HEK293 (cell line): Measurements from ENCODE around the gene EPHA6.
A peak's percentile ranks its signal among the peaks of the same experiment; 100 is the strongest.

Experiments
- BCL11B ChIP-seq: fragments of 450-650 bp; formaldehyde crosslinking; IDR thresholded peaks from 2 replicates; pipeline ENCODE4 v1.5.1; 2016; ENCODE audit warnings: low read depth, missing biosample characterization, missing genetic modification characterization
- GFI1B ChIP-seq: fragments of 450-650 bp; formaldehyde crosslinking; IDR thresholded peaks from 2 replicates; pipeline ENCODE4 v1.5.1; 2016; ENCODE audit warnings: missing biosample characterization, missing genetic modification characterization
- KLF9 ChIP-seq: fragments of 450-650 bp; formaldehyde crosslinking; IDR thresholded peaks from 2 replicates; pipeline ENCODE4 v1.5.1; 2016; ENCODE audit warnings: missing biosample characterization, missing genetic modification characterization, low read depth
- MEIS1 ChIP-seq: sonication (generic); formaldehyde crosslinking; IDR thresholded peaks from 2 replicates; pipeline ENCODE4 v1.8.1; 2022; ENCODE audit warnings: missing genetic modification reagents, mild to moderate bottlenecking, borderline replicate concordance
- SP3 ChIP-seq: fragments of 450-650 bp; formaldehyde crosslinking; IDR thresholded peaks from 2 replicates; pipeline ENCODE4 v1.5.1; 2016; ENCODE audit warnings: missing biosample characterization, missing genetic modification characterization
- TCF7L2 ChIP-seq: IDR thresholded peaks from 2 replicates; pipeline ENCODE4 v1.6.1; 2011; ENCODE audit warnings: low read depth, mild to moderate bottlenecking, inconsistent platforms, low read length, moderate library complexity, borderline replicate concordance
- ZBTB1 ChIP-seq: fragments of 450-650 bp; formaldehyde crosslinking; IDR thresholded peaks from 2 replicates; pipeline ENCODE4 v1.5.1; 2016; ENCODE audit warnings: missing biosample characterization, missing genetic modification characterization
- ZBTB20 ChIP-seq: fragments of 450-650 bp; formaldehyde crosslinking; IDR thresholded peaks from 2 replicates; pipeline ENCODE4 v1.5.1; 2016; ENCODE audit warnings: missing biosample characterization, missing genetic modification characterization
- ZNF266 ChIP-seq: fragments of 450-650 bp; formaldehyde crosslinking; IDR thresholded peaks from 2 replicates; pipeline ENCODE4 v1.5.1; 2016; ENCODE audit warnings: missing biosample characterization, missing genetic modification characterization, low read depth
- ZNF311 ChIP-seq: fragments of 450-650 bp; formaldehyde crosslinking; IDR thresholded peaks from 2 replicates; pipeline ENCODE4 v1.5.1; 2017; ENCODE audit warnings: missing biosample characterization, missing genetic modification characterization, borderline replicate concordance
- ZNF530 ChIP-seq: fragments of 450-650 bp; formaldehyde crosslinking; IDR thresholded peaks from 2 replicates; pipeline ENCODE4 v1.5.1; 2016; ENCODE audit warnings: low read depth, missing biosample characterization, missing genetic modification characterization
- ZNF624 ChIP-seq: fragments of 450-650 bp; formaldehyde crosslinking; IDR thresholded peaks from 2 replicates; pipeline ENCODE4 v1.5.1; 2017; ENCODE audit warnings: missing biosample characterization, missing genetic modification characterization
- ZNF626 ChIP-seq: fragments of 450-650 bp; sonication (Bioruptor Pico); formaldehyde crosslinking; IDR thresholded peaks from 2 replicates; pipeline ENCODE4 v1.5.1; 2018; ENCODE audit warnings: missing biosample characterization, missing genetic modification characterization, inconsistent platforms
- ZNF670 ChIP-seq: fragments of 450-650 bp; formaldehyde crosslinking; IDR thresholded peaks from 2 replicates; pipeline ENCODE4 v1.5.1; 2016; ENCODE audit warnings: missing biosample characterization, missing genetic modification characterization, low read depth
- TF ChIP-seq, protein P1 (sequence below): fragments of 450-650 bp; formaldehyde crosslinking; IDR thresholded peaks from 2 replicates; pipeline ENCODE4 v1.5.1; 2016; ENCODE audit warnings: missing biosample characterization, missing genetic modification characterization
- TF ChIP-seq, protein P2 (sequence below): fragments of 450-650 bp; formaldehyde crosslinking; conservative IDR thresholded peaks from 2 replicates; pipeline ENCODE4 v1.5.1; 2016; ENCODE audit warnings: low read depth, missing biosample characterization, missing genetic modification characterization
- TF ChIP-seq, protein P3 (sequence below): fragments of 450-650 bp; formaldehyde crosslinking; IDR thresholded peaks from 2 replicates; pipeline ENCODE4 v1.5.1; 2016; ENCODE audit warnings: missing biosample characterization, missing genetic modification characterization
- TF ChIP-seq, protein P4 (sequence below): fragments of 450-650 bp; formaldehyde crosslinking; IDR thresholded peaks from 2 replicates; pipeline ENCODE4 v1.5.1; 2017; ENCODE audit warnings: missing biosample characterization, missing genetic modification characterization
- TF ChIP-seq, protein P5 (sequence below): fragments of 450-650 bp; formaldehyde crosslinking; IDR thresholded peaks from 2 replicates; pipeline ENCODE4 v1.5.1; 2016; ENCODE audit warnings: missing biosample characterization, missing genetic modification characterization
- TF ChIP-seq, protein P6 (sequence below): fragments of 450-650 bp; formaldehyde crosslinking; conservative IDR thresholded peaks from 2 replicates; pipeline ENCODE4 v1.5.1; 2016; ENCODE audit warnings: low read depth, missing biosample characterization, missing genetic modification characterization

Gene EPHA6

DNA sequence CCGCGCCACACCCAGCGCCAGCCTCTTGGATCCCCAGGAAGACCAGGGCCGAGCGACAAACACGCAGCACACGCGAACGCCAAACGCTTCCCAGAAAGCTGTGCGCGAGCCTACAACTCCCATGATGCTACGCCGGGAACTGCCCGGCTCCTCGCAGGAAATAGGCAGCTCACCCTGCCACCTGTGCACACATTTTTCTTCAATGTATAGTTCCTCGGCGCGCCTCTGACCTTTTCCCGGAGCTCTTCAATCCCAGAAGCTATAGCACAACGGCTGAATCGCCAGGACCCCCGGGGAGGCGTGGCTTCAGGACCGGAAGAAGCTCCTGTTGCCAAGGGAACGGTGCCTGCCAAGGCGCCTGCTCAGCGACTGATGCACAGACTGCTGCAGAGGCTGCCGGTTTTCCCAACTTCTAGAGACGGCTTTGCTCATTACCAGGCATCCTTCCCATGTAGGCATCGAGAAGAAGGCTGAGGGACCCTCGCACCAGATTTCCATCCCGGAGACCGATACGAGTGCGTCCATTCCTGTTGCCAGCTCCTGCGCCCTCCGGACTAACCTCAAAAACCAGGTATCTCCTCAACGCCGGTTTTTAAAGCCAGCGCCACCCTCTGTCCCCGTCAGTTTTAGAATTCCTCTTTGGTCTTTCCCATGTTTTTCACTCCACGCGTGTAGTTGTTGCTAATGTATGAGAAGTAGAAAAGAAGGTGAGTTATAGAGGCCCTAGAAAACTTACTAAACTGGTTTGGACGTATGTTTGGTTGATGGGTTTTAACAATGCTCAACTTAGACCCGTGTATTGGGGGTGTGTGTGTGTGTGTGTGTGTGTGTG, 950.2 kb downstream of the EPHA6 start, which contains the start of gene ARL6 (continued):
- TF ChIP-seq, protein P1, sequence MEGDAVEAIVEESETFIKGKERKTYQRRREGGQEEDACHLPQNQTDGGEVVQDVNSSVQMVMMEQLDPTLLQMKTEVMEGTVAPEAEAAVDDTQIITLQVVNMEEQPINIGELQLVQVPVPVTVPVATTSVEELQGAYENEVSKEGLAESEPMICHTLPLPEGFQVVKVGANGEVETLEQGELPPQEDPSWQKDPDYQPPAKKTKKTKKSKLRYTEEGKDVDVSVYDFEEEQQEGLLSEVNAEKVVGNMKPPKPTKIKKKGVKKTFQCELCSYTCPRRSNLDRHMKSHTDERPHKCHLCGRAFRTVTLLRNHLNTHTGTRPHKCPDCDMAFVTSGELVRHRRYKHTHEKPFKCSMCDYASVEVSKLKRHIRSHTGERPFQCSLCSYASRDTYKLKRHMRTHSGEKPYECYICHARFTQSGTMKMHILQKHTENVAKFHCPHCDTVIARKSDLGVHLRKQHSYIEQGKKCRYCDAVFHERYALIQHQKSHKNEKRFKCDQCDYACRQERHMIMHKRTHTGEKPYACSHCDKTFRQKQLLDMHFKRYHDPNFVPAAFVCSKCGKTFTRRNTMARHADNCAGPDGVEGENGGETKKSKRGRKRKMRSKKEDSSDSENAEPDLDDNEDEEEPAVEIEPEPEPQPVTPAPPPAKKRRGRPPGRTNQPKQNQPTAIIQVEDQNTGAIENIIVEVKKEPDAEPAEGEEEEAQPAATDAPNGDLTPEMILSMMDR (tag by site-specific recombination), result 0 out of 2 replicates have a peak, but pooled peaks have one; percentile 32
- TF ChIP-seq SP3 (tag by site-specific recombination) (peak; percentile 43), MEIS1 (no peak), ZNF670 (tag by site-specific recombination) (no peak), TCF7L2 (no peak), ZNF530 (no peak), KLF9 (tag by site-specific recombination) (peak; percentile 50; the same call in 1 of the 2 replicates), ZNF266 (tag by site-specific recombination) (no peak), ZNF311 (tag by site-specific recombination) (no peak), ZBTB20 (tag by site-specific recombination) (peak; percentile 95; the same call in 1 of the 2 replicates), GFI1B (tag by site-specific recombination) (no peak), BCL11B (no peak), ZNF626 (no peak), ZNF624 (tag by site-specific recombination) (no peak), ZBTB1 (tag by site-specific recombination) (no peak)
- TF ChIP-seq, protein P2, sequence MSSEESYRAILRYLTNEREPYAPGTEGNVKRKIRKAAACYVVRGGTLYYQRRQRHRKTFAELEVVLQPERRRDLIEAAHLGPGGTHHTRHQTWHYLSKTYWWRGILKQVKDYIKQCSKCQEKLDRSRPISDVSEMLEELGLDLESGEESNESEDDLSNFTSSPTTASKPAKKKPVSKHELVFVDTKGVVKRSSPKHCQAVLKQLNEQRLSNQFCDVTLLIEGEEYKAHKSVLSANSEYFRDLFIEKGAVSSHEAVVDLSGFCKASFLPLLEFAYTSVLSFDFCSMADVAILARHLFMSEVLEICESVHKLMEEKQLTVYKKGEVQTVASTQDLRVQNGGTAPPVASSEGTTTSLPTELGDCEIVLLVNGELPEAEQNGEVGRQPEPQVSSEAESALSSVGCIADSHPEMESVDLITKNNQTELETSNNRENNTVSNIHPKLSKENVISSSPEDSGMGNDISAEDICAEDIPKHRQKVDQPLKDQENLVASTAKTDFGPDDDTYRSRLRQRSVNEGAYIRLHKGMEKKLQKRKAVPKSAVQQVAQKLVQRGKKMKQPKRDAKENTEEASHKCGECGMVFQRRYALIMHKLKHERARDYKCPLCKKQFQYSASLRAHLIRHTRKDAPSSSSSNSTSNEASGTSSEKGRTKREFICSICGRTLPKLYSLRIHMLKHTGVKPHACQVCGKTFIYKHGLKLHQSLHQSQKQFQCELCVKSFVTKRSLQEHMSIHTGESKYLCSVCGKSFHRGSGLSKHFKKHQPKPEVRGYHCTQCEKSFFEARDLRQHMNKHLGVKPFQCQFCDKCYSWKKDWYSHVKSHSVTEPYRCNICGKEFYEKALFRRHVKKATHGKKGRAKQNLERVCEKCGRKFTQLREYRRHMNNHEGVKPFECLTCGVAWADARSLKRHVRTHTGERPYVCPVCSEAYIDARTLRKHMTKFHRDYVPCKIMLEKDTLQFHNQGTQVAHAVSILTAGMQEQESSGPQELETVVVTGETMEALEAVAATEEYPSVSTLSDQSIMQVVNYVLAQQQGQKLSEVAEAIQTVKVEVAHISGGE, result peak; percentile 88
- TF ChIP-seq, protein P3, sequence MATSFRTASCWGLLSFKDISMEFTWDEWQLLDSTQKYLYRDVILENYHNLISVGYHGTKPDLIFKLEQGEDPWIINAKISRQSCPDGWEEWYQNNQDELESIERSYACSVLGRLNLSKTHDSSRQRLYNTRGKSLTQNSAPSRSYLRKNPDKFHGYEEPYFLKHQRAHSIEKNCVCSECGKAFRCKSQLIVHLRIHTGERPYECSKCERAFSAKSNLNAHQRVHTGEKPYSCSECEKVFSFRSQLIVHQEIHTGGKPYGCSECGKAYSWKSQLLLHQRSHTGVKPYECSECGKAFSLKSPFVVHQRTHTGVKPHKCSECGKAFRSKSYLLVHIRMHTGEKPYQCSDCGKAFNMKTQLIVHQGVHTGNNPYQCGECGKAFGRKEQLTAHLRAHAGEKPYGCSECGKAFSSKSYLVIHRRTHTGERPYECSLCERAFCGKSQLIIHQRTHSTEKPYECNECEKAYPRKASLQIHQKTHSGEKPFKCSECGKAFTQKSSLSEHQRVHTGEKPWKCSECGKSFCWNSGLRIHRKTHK, result no peak
- TF ChIP-seq, protein P4, sequence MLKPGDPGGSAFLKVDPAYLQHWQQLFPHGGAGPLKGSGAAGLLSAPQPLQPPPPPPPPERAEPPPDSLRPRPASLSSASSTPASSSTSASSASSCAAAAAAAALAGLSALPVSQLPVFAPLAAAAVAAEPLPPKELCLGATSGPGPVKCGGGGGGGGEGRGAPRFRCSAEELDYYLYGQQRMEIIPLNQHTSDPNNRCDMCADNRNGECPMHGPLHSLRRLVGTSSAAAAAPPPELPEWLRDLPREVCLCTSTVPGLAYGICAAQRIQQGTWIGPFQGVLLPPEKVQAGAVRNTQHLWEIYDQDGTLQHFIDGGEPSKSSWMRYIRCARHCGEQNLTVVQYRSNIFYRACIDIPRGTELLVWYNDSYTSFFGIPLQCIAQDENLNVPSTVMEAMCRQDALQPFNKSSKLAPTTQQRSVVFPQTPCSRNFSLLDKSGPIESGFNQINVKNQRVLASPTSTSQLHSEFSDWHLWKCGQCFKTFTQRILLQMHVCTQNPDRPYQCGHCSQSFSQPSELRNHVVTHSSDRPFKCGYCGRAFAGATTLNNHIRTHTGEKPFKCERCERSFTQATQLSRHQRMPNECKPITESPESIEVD (tag by site-specific recombination), result no peak
- TF ChIP-seq, protein P5, sequence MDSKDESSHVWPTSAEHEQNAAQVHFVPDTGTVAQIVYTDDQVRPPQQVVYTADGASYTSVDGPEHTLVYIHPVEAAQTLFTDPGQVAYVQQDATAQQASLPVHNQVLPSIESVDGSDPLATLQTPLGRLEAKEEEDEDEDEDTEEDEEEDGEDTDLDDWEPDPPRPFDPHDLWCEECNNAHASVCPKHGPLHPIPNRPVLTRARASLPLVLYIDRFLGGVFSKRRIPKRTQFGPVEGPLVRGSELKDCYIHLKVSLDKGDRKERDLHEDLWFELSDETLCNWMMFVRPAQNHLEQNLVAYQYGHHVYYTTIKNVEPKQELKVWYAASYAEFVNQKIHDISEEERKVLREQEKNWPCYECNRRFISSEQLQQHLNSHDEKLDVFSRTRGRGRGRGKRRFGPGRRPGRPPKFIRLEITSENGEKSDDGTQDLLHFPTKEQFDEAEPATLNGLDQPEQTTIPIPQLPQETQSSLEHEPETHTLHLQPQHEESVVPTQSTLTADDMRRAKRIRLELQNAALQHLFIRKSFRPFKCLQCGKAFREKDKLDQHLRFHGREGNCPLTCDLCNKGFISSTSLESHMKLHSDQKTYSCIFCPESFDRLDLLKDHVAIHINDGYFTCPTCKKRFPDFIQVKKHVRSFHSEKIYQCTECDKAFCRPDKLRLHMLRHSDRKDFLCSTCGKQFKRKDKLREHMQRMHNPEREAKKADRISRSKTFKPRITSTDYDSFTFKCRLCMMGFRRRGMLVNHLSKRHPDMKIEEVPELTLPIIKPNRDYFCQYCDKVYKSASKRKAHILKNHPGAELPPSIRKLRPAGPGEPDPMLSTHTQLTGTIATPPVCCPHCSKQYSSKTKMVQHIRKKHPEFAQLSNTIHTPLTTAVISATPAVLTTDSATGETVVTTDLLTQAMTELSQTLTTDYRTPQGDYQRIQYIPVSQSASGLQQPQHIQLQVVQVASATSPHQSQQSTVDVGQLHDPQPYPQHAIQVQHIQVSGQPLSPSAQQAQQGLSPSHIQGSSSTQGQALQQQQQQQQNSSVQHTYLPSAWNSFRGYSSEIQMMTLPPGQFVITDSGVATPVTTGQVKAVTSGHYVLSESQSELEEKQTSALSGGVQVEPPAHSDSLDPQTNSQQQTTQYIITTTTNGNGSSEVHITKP, result peak; percentile 76
- TF ChIP-seq, protein P6, sequence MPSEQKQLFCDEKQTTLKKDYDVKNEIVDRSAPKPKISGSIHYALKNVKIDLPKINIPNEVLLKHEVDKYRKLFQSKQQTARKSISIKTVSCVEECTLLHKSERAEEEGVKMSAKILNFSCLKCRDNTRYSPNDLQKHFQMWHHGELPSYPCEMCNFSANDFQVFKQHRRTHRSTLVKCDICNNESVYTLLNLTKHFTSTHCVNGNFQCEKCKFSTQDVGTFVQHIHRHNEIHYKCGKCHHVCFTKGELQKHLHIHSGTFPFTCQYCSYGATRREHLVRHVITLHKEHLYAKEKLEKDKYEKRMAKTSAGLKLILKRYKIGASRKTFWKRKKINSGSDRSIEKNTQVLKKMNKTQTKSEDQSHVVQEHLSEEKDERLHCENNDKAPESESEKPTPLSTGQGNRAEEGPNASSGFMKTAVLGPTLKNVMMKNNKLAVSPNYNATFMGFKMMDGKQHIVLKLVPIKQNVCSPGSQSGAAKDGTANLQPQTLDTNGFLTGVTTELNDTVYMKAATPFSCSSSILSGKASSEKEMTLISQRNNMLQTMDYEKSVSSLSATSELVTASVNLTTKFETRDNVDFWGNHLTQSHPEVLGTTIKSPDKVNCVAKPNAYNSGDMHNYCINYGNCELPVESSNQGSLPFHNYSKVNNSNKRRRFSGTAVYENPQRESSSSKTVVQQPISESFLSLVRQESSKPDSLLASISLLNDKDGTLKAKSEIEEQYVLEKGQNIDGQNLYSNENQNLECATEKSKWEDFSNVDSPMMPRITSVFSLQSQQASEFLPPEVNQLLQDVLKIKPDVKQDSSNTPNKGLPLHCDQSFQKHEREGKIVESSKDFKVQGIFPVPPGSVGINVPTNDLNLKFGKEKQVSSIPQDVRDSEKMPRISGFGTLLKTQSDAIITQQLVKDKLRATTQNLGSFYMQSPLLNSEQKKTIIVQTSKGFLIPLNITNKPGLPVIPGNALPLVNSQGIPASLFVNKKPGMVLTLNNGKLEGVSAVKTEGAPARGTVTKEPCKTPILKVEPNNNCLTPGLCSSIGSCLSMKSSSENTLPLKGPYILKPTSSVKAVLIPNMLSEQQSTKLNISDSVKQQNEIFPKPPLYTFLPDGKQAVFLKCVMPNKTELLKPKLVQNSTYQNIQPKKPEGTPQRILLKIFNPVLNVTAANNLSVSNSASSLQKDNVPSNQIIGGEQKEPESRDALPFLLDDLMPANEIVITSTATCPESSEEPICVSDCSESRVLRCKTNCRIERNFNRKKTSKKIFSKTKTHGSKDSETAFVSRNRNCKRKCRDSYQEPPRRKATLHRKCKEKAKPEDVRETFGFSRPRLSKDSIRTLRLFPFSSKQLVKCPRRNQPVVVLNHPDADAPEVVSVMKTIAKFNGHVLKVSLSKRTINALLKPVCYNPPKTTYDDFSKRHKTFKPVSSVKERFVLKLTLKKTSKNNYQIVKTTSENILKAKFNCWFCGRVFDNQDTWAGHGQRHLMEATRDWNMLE (tag by site-specific recombination), result 0 out of 2 replicates have a peak, but pooled peaks have one; percentile 9
